ENCODE measurements around the gene SMPX. TPM values are rescaled to one million over a fixed set of nuclear protein-coding genes. Genes with fewer than 3 reads are reported as not detected.
A peak's percentile ranks its signal among the peaks of the same experiment; 100 is the strongest.

SMPX gene
- total RNA-seq, 2 experiments from 2014 or later = not detected

DNA sequence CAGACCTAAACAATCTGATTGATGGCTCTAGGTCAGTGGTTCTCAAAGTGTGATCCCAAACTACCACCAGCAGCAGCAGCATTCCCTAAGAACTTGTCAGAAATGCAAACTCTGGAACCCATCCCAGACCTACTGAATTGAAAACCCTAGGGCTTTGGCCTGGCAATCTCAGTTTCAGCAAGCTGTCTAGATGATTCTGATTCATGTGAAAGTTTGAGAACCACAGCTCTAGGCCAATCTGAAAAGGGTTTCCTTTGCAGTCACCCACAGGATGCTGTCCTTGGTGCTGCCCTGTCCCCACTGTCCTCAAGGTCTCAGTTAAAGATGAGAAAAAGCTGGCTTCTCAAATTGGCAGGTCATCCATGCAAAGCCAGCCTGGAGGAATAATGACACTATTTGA lies 34.8 kb downstream of the SMPX start:
- Mint-ChIP-seq H3K4me3 (no peak overlapping the region), H3K27ac (no peak overlapping the region), H3K36me3 (ENCODE audit: low read depth) (no peaks in the 10 kb centered on the region), H3K27me3 (no peaks in the 10 kb centered on the region), H3K4me1 (no peaks in the 10 kb centered on the region), H3K9me3 (no peaks in the 10 kb centered on the region)
- peak; percentile 6 for DNase-seq
- POLR2A ChIA-PET = no interaction called here
- CTCF ChIA-PET = interaction anchor here (2.2 kb wide), 1 partner anchor 12 kb away, joined by 7 read pairs; no protein-coding TSS in a partner anchor

DNA sequence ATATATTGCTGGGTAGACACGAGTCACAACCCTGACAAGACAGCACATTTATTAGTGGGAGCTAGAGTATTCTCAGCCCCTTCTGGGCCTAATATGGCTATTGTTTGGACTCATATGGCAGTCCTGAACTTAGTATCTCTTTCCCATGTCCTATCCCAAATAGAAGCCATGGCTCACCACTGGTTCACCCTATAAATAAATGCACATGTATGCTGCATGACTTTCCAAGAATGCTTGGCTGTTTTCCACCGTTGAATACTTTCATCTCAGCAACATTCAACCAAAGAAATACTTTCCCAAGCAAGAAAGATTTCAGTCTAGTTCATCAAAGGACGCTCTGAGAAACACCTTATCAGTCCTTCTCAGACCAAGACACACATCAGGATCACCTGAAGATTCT lies 36.7 kb downstream of the SMPX start:
- Mint-ChIP-seq H3K9me3 (no peaks in the 10 kb centered on the region), H3K27ac (no peak overlapping the region), H3K36me3 (ENCODE audit: low read depth) (no peaks in the 10 kb centered on the region), H3K4me1 (no peaks in the 10 kb centered on the region), H3K4me3 (no peak overlapping the region), H3K27me3 (no peaks in the 10 kb centered on the region)
- no peak for DNase-seq
- CTCF ChIA-PET = no interaction called here
- POLR2A ChIA-PET = no interaction called here

DNA sequence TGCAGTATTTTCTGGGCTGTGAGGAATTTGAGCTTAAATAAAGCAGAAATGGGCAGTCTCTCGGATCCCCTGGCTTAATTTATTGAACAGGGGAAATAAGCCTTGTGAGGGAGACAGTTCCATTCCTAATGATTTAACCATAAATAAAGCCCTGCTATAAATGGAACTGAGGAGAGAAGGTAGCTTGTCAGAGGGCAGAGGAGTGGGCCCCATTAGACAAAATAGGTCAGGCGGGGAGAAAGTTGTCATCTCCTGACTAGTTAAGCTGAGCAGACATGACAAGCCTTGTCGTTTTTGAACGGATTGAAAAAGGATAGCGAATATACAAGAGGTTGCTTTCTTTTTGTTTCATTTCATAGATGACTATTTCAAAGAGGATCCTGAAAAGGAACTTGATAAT lies 39.3 kb downstream of the SMPX start:
- no peaks in the 10 kb centered on the region for H3K9me3 Mint-ChIP-seq
- CTCF ChIA-PET = no interaction called here
- no peak overlapping the region for H3K27ac Mint-ChIP-seq
- DNase-seq = no peak
- POLR2A ChIA-PET = no interaction called here
- no peaks in the 10 kb centered on the region for H3K27me3 Mint-ChIP-seq
- no peaks in the 10 kb centered on the region for H3K4me1 Mint-ChIP-seq
- H3K4me3 Mint-ChIP-seq = no peak overlapping the region
- H3K36me3 Mint-ChIP-seq (ENCODE audit: low read depth) = no peaks in the 10 kb centered on the region

DNA sequence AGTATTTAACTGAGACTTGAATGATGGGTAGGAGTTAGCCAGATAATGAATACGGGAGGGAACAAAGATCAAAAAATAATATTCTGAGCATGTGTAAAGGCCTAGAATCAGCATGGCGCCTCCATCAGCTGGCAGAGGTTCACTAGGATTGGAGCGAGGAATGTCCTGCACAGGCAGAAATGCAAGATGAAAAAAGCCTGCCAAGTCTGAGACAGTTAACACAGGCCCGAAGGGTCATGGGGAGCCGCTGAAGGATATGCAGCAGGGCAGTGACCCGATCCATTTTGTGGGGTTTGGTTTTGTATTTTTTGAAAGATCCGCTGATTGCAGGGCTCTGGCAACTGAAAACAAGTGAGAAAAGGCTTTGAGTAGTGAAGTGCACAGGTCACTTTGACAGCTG lies 40.1 kb downstream of the SMPX start:
- H3K9me3 Mint-ChIP-seq = no peaks in the 10 kb centered on the region
- no peak for DNase-seq
- no peaks in the 10 kb centered on the region for H3K27me3 Mint-ChIP-seq
- POLR2A ChIA-PET = no interaction called here
- no peaks in the 10 kb centered on the region for H3K4me1 Mint-ChIP-seq
- H3K36me3 Mint-ChIP-seq (ENCODE audit: low read depth) = no peaks in the 10 kb centered on the region
- no peak overlapping the region for H3K4me3 Mint-ChIP-seq
- H3K27ac Mint-ChIP-seq = no peak overlapping the region
- CTCF ChIA-PET = no interaction called here

DNA sequence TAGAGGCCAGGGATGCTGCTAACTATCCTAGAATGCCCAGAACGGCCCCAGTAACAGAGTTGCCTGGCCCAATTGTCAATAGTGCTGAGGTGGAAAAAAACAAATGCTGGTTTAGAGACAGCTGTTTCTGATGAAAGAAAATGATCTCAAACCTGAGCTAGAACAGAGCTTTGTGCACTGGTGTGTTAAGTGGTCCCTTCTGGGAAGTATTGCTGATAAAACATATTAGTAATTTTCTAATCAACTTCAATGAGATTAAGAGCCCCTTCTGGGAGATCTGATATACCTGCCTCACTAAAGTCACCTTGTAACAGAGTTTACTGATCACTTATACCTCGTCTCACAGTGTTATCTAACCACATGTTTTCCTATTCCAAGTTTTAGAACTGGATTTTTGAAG lies 42.1 kb downstream of the SMPX start:
- no peak for DNase-seq

DNA sequence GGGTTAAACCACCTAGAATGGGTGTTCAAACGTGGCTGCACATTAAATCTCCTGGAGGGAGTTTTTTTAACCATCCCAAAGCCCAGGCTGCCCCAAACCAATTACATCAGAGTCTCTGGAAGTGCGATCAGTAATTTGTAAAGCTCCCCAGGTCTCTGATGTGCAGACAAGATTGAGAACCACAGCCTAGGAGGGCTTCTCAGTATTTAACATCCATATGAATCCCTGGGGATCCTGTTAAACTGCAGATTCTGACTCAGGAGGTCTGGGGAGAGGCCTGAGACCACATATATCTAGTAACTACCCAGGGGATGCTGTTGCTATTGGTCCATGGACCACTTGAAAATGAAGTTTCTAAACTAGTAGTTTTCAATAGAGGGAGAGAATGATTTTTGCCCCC lies 42.6 kb downstream of the SMPX start:
- no peak overlapping the region for H3K27ac Mint-ChIP-seq
- H3K36me3 Mint-ChIP-seq (ENCODE audit: low read depth) = no peaks in the 10 kb centered on the region
- H3K4me1 Mint-ChIP-seq = no peaks in the 10 kb centered on the region
- ChIA-PET POLR2A (no interaction called here), CTCF (no interaction called here)
- no peaks in the 10 kb centered on the region for H3K27me3 Mint-ChIP-seq
- H3K4me3 Mint-ChIP-seq = no peak overlapping the region
- H3K9me3 Mint-ChIP-seq = no peaks in the 10 kb centered on the region
- DNase-seq = no peak

More for the DNA sequence above, 42.1 kb downstream of the SMPX start:
- Mint-ChIP-seq H3K4me3 (no peak overlapping the region), H3K9me3 (no peaks in the 10 kb centered on the region), H3K36me3 (ENCODE audit: low read depth) (no peaks in the 10 kb centered on the region), H3K4me1 (no peaks in the 10 kb centered on the region), H3K27ac (no peak overlapping the region), H3K27me3 (no peaks in the 10 kb centered on the region)
- ChIA-PET CTCF (no interaction called here), POLR2A (no interaction called here)

DNA sequence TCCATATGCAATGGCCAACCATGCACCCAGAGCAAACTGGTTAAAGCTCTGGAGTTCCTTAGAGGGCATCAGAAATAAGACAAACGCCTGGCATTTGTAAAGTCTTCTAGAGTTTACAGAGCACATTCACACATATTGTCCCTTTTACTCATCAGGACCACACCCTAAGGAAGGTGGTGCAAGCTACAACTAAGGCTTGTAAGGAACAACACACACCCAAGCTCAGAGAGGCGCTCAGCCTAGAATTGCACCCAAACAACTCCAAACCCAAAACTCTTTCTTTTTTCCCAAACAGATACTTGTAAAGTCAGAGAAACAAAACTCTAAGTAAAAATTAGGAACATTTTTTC lies 46.1 kb downstream of the SMPX start:
- CTCF ChIA-PET = interaction anchor here (2.7 kb wide), 1 partner anchor 11 kb away, joined by 7 read pairs; no protein-coding TSS in a partner anchor
- no peak overlapping the region for H3K27ac Mint-ChIP-seq
- no peak overlapping the region for H3K4me3 Mint-ChIP-seq
- H3K27me3 Mint-ChIP-seq = no peaks in the 10 kb centered on the region
- no peak for DNase-seq
- no peaks in the 10 kb centered on the region for H3K4me1 Mint-ChIP-seq
- no peaks in the 10 kb centered on the region for H3K9me3 Mint-ChIP-seq
- POLR2A ChIA-PET = no interaction called here
- H3K36me3 Mint-ChIP-seq (ENCODE audit: low read depth) = no peaks in the 10 kb centered on the region

DNA sequence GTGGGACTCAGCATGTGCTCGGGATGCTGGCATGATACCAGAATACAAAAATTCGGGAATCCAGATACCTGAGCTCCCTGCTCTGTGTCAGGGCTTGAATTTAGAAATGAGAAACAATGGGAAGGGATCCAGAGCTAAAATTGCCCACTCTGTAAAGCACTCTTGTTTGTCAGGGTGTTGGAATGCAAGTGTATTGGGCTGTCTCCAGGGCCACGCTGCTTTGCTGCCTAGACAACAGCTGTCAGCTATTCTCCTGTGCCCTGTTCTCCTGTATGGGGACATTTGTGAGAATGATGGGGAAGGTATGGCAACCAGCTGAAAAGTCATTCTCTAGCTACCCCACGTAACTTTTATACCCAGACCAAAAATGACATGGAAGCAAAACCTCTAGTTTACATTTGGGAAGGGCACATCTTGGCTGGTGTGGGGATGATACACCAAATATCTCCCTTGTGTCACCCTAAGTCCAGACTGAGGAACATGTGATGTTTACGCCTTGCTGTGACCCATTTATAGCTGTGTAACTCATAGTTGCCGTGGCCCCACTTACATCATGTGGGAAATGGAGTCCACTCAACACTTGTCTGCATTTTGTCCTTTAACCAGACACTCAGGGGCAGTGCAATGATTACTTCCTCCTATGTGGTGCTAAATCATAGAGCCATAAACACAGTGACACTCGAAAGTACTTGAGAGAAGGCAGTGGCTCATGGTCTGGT lies 46.6 kb downstream of the SMPX start:
- Mint-ChIP-seq H3K36me3 (ENCODE audit: low read depth) (no peaks in the 10 kb centered on the region), H3K27me3 (no peaks in the 10 kb centered on the region), H3K27ac (no peak overlapping the region), H3K4me1 (no peaks in the 10 kb centered on the region), H3K9me3 (no peaks in the 10 kb centered on the region), H3K4me3 (no peak overlapping the region)
- ChIA-PET CTCF (interaction anchor here (2.7 kb wide), 1 partner anchor 11 kb away, joined by 7 read pairs; no protein-coding TSS in a partner anchor), POLR2A (no interaction called here)
- no peak for DNase-seq

DNA sequence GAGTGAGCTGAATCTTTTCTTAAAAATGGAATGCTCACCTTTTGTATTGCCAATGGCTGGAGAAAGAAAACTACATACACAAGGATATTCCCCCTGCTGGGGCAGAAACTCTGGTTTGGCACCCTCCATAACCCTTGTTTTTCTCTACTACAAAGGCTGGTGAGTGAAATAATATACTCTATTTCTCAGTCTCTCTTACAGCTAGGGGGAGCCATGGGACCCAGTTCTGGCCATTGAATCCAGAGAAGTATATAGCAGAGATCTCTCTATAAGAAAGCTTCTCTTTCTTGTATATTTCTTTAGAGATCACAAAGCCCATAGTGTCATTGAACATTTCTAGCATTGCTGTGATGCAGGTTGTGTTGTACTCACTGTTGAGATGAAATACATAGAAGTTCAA lies 49.8 kb downstream of the SMPX start:
- no peaks in the 10 kb centered on the region for H3K27me3 Mint-ChIP-seq
- ChIA-PET CTCF (interaction anchor here (1.2 kb wide), 1 partner anchor 13 kb away, joined by 4 read pairs; no protein-coding TSS in a partner anchor), POLR2A (no interaction called here)
- no peaks in the 10 kb centered on the region for H3K9me3 Mint-ChIP-seq
- no peak overlapping the region for H3K27ac Mint-ChIP-seq
- no peaks in the 10 kb centered on the region for H3K36me3 Mint-ChIP-seq (ENCODE audit: low read depth)
- no peaks in the 10 kb centered on the region for H3K4me1 Mint-ChIP-seq
- no peak for DNase-seq
- H3K4me3 Mint-ChIP-seq = no peak overlapping the region

DNA sequence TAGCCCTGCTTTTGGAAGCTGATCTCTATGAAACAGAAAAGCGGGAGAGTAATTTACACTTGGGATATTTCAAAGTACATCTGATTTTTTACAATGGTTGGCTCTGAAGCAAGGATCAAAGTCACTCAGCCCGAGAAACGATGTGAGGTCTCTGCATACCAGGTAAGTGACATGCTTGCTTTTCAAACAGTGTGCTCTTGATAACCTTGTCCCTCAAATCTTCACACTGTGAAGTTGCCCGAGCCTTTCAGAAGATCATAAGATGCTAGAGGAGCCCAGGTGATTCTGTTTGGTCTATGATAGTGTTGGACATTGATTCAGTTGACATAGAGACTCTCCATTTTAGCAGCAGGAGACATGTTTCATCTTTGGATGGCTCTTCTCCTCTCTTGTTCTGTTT lies 52.7 kb downstream of the SMPX start:
- DNase-seq = no peak
- no peaks in the 10 kb centered on the region for H3K36me3 Mint-ChIP-seq (ENCODE audit: low read depth)
- no peaks in the 10 kb centered on the region for H3K4me1 Mint-ChIP-seq
- POLR2A ChIA-PET = no interaction called here
- CTCF ChIA-PET = no interaction called here
- H3K27ac Mint-ChIP-seq = no peak overlapping the region
- H3K9me3 Mint-ChIP-seq = no peaks in the 10 kb centered on the region
- H3K4me3 Mint-ChIP-seq = no peak overlapping the region
- H3K27me3 Mint-ChIP-seq = no peaks in the 10 kb centered on the region

DNA sequence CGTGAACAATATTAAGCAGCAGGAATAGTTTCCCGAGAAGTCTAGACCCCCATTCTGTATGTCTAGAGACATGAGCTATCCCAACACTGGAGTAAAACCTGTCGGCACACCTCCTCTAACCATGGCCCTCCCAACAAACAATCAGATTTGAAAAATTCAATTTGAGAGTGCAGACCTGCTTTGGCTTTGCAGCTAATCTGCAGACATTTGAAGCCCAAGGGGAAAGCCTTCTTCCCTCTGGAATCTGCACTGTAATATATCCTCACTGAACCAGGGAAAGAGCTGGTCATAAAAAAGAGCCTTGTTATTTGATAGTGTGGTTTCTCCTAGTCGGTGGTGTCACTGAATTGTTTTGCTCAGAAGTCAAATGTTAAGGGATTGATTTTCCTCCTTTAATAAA lies 55.2 kb downstream of the SMPX start:
- Mint-ChIP-seq H3K4me3 (no peak overlapping the region), H3K36me3 (ENCODE audit: low read depth) (no peaks in the 10 kb centered on the region), H3K9me3 (no peaks in the 10 kb centered on the region), H3K27ac (no peak overlapping the region), H3K4me1 (no peaks in the 10 kb centered on the region), H3K27me3 (no peaks in the 10 kb centered on the region)
- POLR2A ChIA-PET = no interaction called here
- DNase-seq = no peak
- CTCF ChIA-PET = no interaction called here

DNA sequence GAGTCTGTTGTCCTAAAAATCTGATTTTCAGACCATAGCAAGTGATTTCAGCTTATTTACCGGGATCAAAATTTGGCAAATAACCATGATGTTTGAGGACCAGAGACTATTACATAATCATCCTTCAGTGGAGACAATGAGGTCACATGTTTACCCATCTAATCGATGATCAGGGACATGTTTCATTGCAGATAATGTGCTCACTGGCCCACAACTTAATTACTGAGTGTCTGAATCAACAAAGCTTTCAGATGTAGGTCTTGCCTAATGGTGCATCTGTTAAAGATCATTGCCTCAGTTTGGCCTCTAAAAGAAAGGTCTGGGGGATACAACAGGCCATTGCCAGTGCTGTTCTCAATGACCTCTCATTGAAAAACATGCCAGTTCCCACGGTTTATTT lies 56.9 kb downstream of the SMPX start:
- Mint-ChIP-seq H3K4me1 (no peaks in the 10 kb centered on the region), H3K4me3 (no peak overlapping the region), H3K27me3 (no peaks in the 10 kb centered on the region), H3K36me3 (ENCODE audit: low read depth) (no peaks in the 10 kb centered on the region), H3K27ac (no peak overlapping the region), H3K9me3 (no peaks in the 10 kb centered on the region)
- DNase-seq = no peak
- ChIA-PET CTCF (no interaction called here), POLR2A (no interaction called here)

DNA sequence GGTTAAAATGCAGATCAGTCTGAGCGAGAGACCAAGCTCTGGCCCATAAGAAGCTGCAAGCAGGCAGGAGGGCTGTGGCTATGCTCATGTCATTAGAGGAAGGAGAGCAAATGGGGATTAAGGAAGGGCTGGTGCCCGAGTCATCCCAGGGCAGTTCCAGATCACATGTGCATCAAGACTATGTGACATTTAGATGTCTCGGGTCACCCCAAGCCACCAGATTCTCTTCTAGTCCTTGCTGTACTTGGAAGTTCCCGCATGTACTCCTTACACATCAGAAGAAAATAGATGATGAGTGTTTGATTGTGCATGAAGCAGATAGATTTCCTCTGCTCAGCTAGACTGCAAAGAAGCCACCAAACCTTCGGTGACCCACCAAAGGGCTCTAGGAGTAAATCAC lies 57.6 kb downstream of the SMPX start:
- no peak for DNase-seq
- Mint-ChIP-seq H3K27ac (no peak overlapping the region), H3K36me3 (ENCODE audit: low read depth) (no peaks in the 10 kb centered on the region), H3K4me1 (no peaks in the 10 kb centered on the region), H3K4me3 (no peak overlapping the region), H3K9me3 (no peaks in the 10 kb centered on the region), H3K27me3 (no peaks in the 10 kb centered on the region)
- POLR2A ChIA-PET = no interaction called here
- CTCF ChIA-PET = no interaction called here

DNA sequence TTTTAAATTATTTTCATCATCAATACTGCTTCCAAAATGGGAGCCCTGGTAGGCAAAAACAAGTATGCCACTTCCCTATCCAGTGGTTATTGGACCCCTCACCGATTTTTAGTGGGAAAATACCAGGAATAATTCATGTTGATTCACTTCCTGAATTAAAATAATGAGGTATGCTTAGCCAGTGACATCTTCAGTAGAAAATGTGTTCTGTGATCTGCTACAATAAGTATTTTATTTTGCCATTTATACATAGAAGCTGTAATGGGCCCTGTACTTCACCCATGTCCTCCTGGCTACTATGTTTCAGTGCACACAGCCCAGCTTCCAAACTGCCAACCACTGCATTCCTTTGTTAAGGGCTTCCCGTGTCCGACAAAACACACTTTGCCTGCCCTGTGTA lies 58.8 kb downstream of the SMPX start:
- no peaks in the 10 kb centered on the region for H3K36me3 Mint-ChIP-seq (ENCODE audit: low read depth)
- no peak overlapping the region for H3K27ac Mint-ChIP-seq
- ChIA-PET POLR2A (interaction anchor here (0.6 kb wide), 1 partner anchor 543 kb away, joined by 3 read pairs; no protein-coding TSS in a partner anchor), CTCF (no interaction called here)
- H3K9me3 Mint-ChIP-seq = no peaks in the 10 kb centered on the region
- H3K4me1 Mint-ChIP-seq = no peaks in the 10 kb centered on the region
- no peaks in the 10 kb centered on the region for H3K27me3 Mint-ChIP-seq
- no peak overlapping the region for H3K4me3 Mint-ChIP-seq
- DNase-seq = no peak
